ENCODE measurements around the gene EGFL8. TPM values are rescaled to one million over a fixed set of nuclear protein-coding genes. Genes with fewer than 3 reads are reported as not detected.

EGFL8 gene
- total and polyA plus RNA-seq, 2 donors (not counting 3 experiments of a cell fraction or from before 2014, with no cell fraction given) = 9.0 to 12.6 TPM

DNA sequence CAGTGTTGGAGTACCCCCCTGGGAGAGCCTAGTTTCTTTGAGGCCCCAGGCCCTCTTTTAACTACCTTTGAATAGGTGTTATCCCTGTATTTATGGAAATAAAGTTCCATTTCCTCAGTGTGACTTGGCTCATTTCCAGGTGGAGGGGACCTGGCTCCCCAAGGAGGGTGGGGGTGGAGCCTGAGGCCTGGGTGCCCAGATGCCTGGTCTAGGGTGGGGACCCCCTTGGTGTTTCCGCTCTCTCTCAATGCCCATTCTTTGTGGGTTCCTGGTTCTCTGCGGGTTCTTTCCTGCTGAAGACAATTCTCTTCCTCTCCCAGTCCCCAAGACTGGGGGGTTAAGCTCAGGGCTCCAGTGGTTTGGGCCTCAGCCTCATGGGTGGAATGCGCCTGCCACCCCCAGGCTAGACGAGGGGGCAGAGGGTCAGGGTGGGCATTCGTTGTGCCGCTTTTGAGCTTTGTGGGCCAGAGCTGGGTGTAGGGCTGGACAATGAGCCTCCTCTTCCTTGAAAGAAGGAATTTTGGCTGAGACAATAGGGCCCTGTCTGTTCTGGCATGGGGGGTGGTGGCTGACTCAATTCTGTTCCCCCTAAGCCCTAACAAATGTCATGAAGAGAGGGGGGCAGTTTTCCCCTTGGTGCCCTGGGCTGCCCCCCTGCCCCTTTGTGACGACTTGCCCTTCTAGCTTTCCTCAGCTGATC lies 686 bp upstream of the EGFL8 start:
- Histone ChIP-seq H3K9me1 (replicated peaks; ENCODE audit: control insufficient read depth, extremely low read depth, insufficient read depth, low read length) (no peaks in the 10 kb centered on the region), H3K9ac (replicated peaks; ENCODE audit: extremely low read depth, insufficient read depth, low read length) (no peak overlapping the region), H3K79me2 (ENCODE audit: control insufficient read depth, insufficient read depth, low read length) (no peaks in the 10 kb centered on the region), H3K9me3 (replicated peaks; ENCODE audit: control insufficient read depth, insufficient read depth, low read length) (no peaks in the 10 kb centered on the region), H3K4me1 (ENCODE audit: control insufficient read depth, extremely low read depth, insufficient read depth, low read length) (no peaks in the 10 kb centered on the region), H3K27ac (ENCODE audit: insufficient read depth, low read depth, low read length) (no peak overlapping the region), H3K27me3 (ENCODE audit: control insufficient read depth in 2 of 2, insufficient read depth in 2 of 2, low read length in 2 of 2) (no peaks in the 10 kb centered on the region), H3K4me2 (ENCODE audit: insufficient read depth, low read length) (no peak overlapping the region), H2AFZ (ENCODE audit: low read depth, low read length) (no peak overlapping the region), H4K20me1 (replicated peaks; ENCODE audit: control insufficient read depth, extremely low read depth, insufficient read depth, low read length) (no peaks in the 10 kb centered on the region), H3K36me3 (ENCODE audit: control insufficient read depth in 2 of 2, extremely low read depth in 1 of 2, insufficient read depth in 2 of 2, low read length in 2 of 2) (peaks cover 7 to 9% of the 10 kb centered on the region in 2 experiments), H3K4me3 (replicated peaks in 1 of 3; ENCODE audit: insufficient read depth in 1 of 3, low read depth in 1 of 3, low read length in 3 of 3) (no peak overlapping the region)
- no peak for FAIRE-seq
- dilution Hi-C loops (cut with MboI; ENCODE audit: extremely low pct_ligation_motif_present, low sequenced_read_pairs) = no loop called here
- DNase-seq (ENCODE audit: low read depth, low spot score) = no peak
- intact Hi-C loops (cut with micrococcal nuclease) = no loop called here
- ChIA-PET CTCF (interaction anchor here (1.1 kb wide), 2 partner anchors 34 to 46 kb away, joined by 3 to 4 read pairs; partner anchors contain the start of gene FKBPL), POLR2A (no interaction called here)
- BruUV-seq (replicated peaks) = no TSS peak
- TF ChIP-seq FOS (IDR thresholded peaks at IDR 0.05; ENCODE audit: borderline replicate concordance, insufficient read depth, low read length) (no peak), GATA2 (IDR thresholded peaks at IDR 0.05; ENCODE audit: insufficient read depth, insufficient read length, low read depth, low read length) (no peak), EZH2 (IDR thresholded peaks at IDR 0.05; ENCODE audit: borderline replicate concordance, low read depth, low read length, severe bottlenecking) (no peak)

DNA sequence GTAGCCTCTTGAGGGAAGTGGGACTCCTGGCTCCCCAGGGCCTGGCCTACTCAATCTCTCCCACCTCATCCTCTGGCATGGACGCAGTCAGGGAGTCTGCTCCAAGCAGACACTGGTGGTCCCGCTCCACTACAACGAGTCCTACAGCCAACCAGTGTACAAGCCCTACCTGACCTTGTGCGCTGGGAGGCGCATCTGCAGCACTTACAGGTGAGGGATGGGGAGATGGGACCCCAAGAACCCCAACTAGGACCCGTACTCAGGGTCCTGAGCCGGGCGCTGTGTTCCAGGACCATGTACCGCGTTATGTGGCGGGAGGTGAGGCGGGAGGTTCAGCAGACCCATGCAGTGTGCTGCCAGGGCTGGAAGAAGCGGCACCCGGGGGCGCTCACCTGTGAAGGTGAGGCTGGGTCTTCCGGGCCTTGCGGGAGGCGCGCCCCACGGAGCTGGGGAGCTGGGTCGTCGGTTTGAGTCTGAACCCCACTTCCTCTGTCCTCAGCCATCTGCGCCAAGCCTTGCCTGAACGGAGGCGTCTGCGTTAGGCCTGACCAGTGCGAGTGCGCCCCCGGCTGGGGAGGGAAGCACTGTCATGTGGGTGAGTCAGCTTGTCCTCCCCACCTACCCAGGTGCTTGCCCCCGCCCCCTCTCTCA lies 2.1 kb downstream of the EGFL8 start:
- no peak for FAIRE-seq
- Histone ChIP-seq H3K9me1 (replicated peaks; ENCODE audit: control insufficient read depth, extremely low read depth, insufficient read depth, low read length) (no peaks in the 10 kb centered on the region), H3K9ac (replicated peaks; ENCODE audit: extremely low read depth, insufficient read depth, low read length) (no peak overlapping the region), H3K4me3 (replicated peaks in 1 of 3; ENCODE audit: insufficient read depth in 1 of 3, low read depth in 1 of 3, low read length in 3 of 3) (no peak overlapping the region), H3K9me3 (replicated peaks; ENCODE audit: control insufficient read depth, insufficient read depth, low read length) (no peaks in the 10 kb centered on the region), H3K79me2 (ENCODE audit: control insufficient read depth, insufficient read depth, low read length) (no peaks in the 10 kb centered on the region), H3K4me2 (ENCODE audit: insufficient read depth, low read length) (no peak overlapping the region), H3K27me3 (ENCODE audit: control insufficient read depth in 2 of 2, insufficient read depth in 2 of 2, low read length in 2 of 2) (no peaks in the 10 kb centered on the region), H4K20me1 (replicated peaks; ENCODE audit: control insufficient read depth, extremely low read depth, insufficient read depth, low read length) (no peaks in the 10 kb centered on the region), H2AFZ (ENCODE audit: low read depth, low read length) (no peak overlapping the region), H3K27ac (ENCODE audit: insufficient read depth, low read depth, low read length) (no peak overlapping the region), H3K36me3 (ENCODE audit: control insufficient read depth in 2 of 2, extremely low read depth in 1 of 2, insufficient read depth in 2 of 2, low read length in 2 of 2) (peaks cover 7 to 21% of the 10 kb centered on the region in 2 experiments), H3K4me1 (ENCODE audit: control insufficient read depth, extremely low read depth, insufficient read depth, low read length) (no peaks in the 10 kb centered on the region)
- CTCF ChIA-PET = no interaction called here
- TF ChIP-seq MYC (IDR thresholded peaks at IDR 0.05; ENCODE audit: low read depth, low read length) = no peak
- no peak for TF ChIP-seq FOS (IDR thresholded peaks at IDR 0.05; ENCODE audit: borderline replicate concordance, insufficient read depth, low read length)
- TF ChIP-seq, protein P1, sequence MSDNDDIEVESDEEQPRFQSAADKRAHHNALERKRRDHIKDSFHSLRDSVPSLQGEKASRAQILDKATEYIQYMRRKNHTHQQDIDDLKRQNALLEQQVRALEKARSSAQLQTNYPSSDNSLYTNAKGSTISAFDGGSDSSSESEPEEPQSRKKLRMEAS (IDR thresholded peaks at IDR 0.05; ENCODE audit: insufficient read depth, insufficient read length) = no peak
- TF ChIP-seq POLR2AphosphoS5 (IDR thresholded peaks at IDR 0.05; ENCODE audit: insufficient read depth, low read depth, low read length) = no peak
- TF ChIP-seq, protein P2, sequence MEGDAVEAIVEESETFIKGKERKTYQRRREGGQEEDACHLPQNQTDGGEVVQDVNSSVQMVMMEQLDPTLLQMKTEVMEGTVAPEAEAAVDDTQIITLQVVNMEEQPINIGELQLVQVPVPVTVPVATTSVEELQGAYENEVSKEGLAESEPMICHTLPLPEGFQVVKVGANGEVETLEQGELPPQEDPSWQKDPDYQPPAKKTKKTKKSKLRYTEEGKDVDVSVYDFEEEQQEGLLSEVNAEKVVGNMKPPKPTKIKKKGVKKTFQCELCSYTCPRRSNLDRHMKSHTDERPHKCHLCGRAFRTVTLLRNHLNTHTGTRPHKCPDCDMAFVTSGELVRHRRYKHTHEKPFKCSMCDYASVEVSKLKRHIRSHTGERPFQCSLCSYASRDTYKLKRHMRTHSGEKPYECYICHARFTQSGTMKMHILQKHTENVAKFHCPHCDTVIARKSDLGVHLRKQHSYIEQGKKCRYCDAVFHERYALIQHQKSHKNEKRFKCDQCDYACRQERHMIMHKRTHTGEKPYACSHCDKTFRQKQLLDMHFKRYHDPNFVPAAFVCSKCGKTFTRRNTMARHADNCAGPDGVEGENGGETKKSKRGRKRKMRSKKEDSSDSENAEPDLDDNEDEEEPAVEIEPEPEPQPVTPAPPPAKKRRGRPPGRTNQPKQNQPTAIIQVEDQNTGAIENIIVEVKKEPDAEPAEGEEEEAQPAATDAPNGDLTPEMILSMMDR (IDR thresholded peaks at IDR 0.05; ENCODE audit: extremely low read depth in 1 of 2, insufficient read depth in 1 of 2, low read depth in 1 of 2, low read length in 2 of 2) = no peak
- no peak for TF ChIP-seq JUN (IDR thresholded peaks at IDR 0.05; ENCODE audit: borderline replicate concordance, insufficient read depth, insufficient read length, low read depth)
- TF ChIP-seq GATA2 (IDR thresholded peaks at IDR 0.05; ENCODE audit: insufficient read depth, insufficient read length, low read depth, low read length) = no peak
- no peak for TF ChIP-seq EZH2 (IDR thresholded peaks at IDR 0.05; ENCODE audit: borderline replicate concordance, low read depth, low read length, severe bottlenecking)
- TF ChIP-seq POLR2A (IDR thresholded peaks at IDR 0.05; ENCODE audit: low read depth, low read length) = no peak
- DNase-seq (ENCODE audit: low read depth, low spot score) = no peak
- BruUV-seq (replicated peaks) = no TSS peak
- dilution Hi-C loops (cut with MboI; ENCODE audit: extremely low pct_ligation_motif_present, low sequenced_read_pairs) (no loop called here), intact Hi-C loops (cut with micrococcal nuclease) (no loop called here)
- POLR2A ChIA-PET = no interaction called here

Data from endothelial cell of umbilical vein (primary cell).